Measurements from ENCODE around the gene MRPL12. TPM values are rescaled to one million over a fixed set of nuclear protein-coding genes. Genes with fewer than 3 reads are reported as not detected.

The MRPL12 gene
- total RNA-seq, 1 experiment from 2014 or later, result 139 TPM

- no peak for TF ChIP-seq KAT7 (CRISPR knock-in tag; IDR thresholded peaks at IDR 0.05; ENCODE audit: borderline replicate concordance)
- TF ChIP-seq ELF4 (CRISPR knock-in tag; IDR thresholded peaks at IDR 0.05; ENCODE audit: low read depth), result no peak
- no peak for TF ChIP-seq NR1H2 (CRISPR knock-in tag; IDR thresholded peaks at IDR 0.05)
- no peak for TF ChIP-seq FOXJ3 (CRISPR knock-in tag; IDR thresholded peaks at IDR 0.05; ENCODE audit: borderline replicate concordance)
- TF ChIP-seq SOX15 (CRISPR knock-in tag; IDR thresholded peaks at IDR 0.05), result no peak
- peak; percentile 94 for TF ChIP-seq GABPB1 (CRISPR knock-in tag; IDR thresholded peaks at IDR 0.05)
- no peak for TF ChIP-seq HMGXB4 (CRISPR knock-in tag; IDR thresholded peaks at IDR 0.05)
- TF ChIP-seq ARID4B (CRISPR knock-in tag; IDR thresholded peaks at IDR 0.05; ENCODE audit: borderline replicate concordance), result no peak
- 0 out of 2 replicates have a peak, but pooled peaks have one; percentile 14 for TF ChIP-seq ZBTB43 (CRISPR knock-in tag; IDR thresholded peaks at IDR 0.05)
- no peak for TF ChIP-seq AR (CRISPR knock-in tag; IDR thresholded peaks at IDR 0.05)
- no peak for TF ChIP-seq ZNF425 (CRISPR knock-in tag; conservative IDR thresholded peaks at IDR 0.05)
- 0 out of 2 replicates have a peak, but pooled peaks have one; percentile 26 for TF ChIP-seq ZNF281 (CRISPR knock-in tag; IDR thresholded peaks at IDR 0.05)
- no peak for TF ChIP-seq HMGA2 (CRISPR knock-in tag; IDR thresholded peaks at IDR 0.05)
- TF ChIP-seq NFYB (CRISPR knock-in tag; conservative IDR thresholded peaks at IDR 0.05; ENCODE audit: low read depth), result peak; percentile 30
- TF ChIP-seq NR3C1 (CRISPR knock-in tag; conservative IDR thresholded peaks at IDR 0.05; ENCODE audit: low read depth), result no peak
- TF ChIP-seq CDX4 (CRISPR knock-in tag; IDR thresholded peaks at IDR 0.05; ENCODE audit: borderline replicate concordance), result no peak
- no peak for TF ChIP-seq PRRX2 (CRISPR knock-in tag; IDR thresholded peaks at IDR 0.05)
- no peak for TF ChIP-seq ZNF138 (CRISPR knock-in tag; conservative IDR thresholded peaks at IDR 0.05)
- TF ChIP-seq NR2C2 (CRISPR knock-in tag; IDR thresholded peaks at IDR 0.05), result no peak
- TF ChIP-seq OVOL2 (CRISPR knock-in tag; IDR thresholded peaks at IDR 0.05; ENCODE audit: borderline replicate concordance), result no peak
Observed at GRCh38 chr17:81711814-81712467, 8.8 kb downstream of the MRPL12 start, which contains the start of gene SLC25A10 (continued).

All from WTC11 (cell line).